Measurements from ENCODE around the gene ADPRM.
A peak's percentile ranks its signal among the peaks of the same experiment; 100 is the strongest.

The ADPRM gene

GRCh38 chr17:10754109-10754508 is 56.7 kb downstream of the ADPRM start (continued):
- TF ChIP-seq ZNF239 (tag by site-specific recombination; IDR thresholded peaks at IDR 0.05) (peak; percentile 69; the same call in 1 of the 2 replicates), ZNF768 (tag by site-specific recombination; IDR thresholded peaks at IDR 0.05) (peak; percentile 93), ZNF837 (tag by site-specific recombination; IDR thresholded peaks at IDR 0.05) (no peak)

- POLR2A ChIA-PET: no interaction called here
Measured at GRCh38 chr17:10754861-10755591, 57.6 kb downstream of the ADPRM start.

More at GRCh38 chr17:10754861-10755591, 57.6 kb downstream of the ADPRM start:
- Histone ChIP-seq H3K4me1 (ENCODE audit: control insufficient read depth, insufficient read depth, low read length) (no peaks in the 10 kb centered on the region), H3K36me3 (ENCODE audit: control insufficient read depth in 2 of 2, insufficient read depth in 1 of 2, low read length in 2 of 2) (no peaks in the 10 kb centered on the region), H3K27ac (ENCODE audit: extremely low read depth, low read depth, low read length) (no peak overlapping the region), H3K9me3 (ENCODE audit: control insufficient read depth, insufficient read depth, low read depth, low read length) (no peaks in the 10 kb centered on the region), H3K4me3 (ENCODE audit: low read depth, low read length) (no peak overlapping the region)
- no peak for TF ChIP-seq GFI1B (tag by site-specific recombination; IDR thresholded peaks at IDR 0.05)
- TF ChIP-seq KLF10 (tag by site-specific recombination; IDR thresholded peaks at IDR 0.05): no peak
- TF ChIP-seq MYNN (tag by site-specific recombination; IDR thresholded peaks at IDR 0.05; ENCODE audit: borderline replicate concordance): no peak
- TF ChIP-seq ZNF416 (tag by site-specific recombination; IDR thresholded peaks at IDR 0.05): no peak
- TF ChIP-seq ZNF837 (tag by site-specific recombination; IDR thresholded peaks at IDR 0.05): no peak
- no peak for TF ChIP-seq PRDM2 (tag by site-specific recombination; IDR thresholded peaks at IDR 0.05; ENCODE audit: borderline replicate concordance)
- TF ChIP-seq REST (tag by site-specific recombination; IDR thresholded peaks at IDR 0.05): no peak
- no peak for TF ChIP-seq ZNF426 (tag by site-specific recombination; IDR thresholded peaks at IDR 0.05)
- no peak for TF ChIP-seq ZNF394 (tag by site-specific recombination; IDR thresholded peaks at IDR 0.05; ENCODE audit: borderline replicate concordance)
- no peak for TF ChIP-seq ZBTB44 (tag by site-specific recombination; IDR thresholded peaks at IDR 0.05)
- no peak for TF ChIP-seq BCL11B (tag by site-specific recombination; IDR thresholded peaks at IDR 0.05; ENCODE audit: low read depth)
- TF ChIP-seq PRDM6 (tag by site-specific recombination; IDR thresholded peaks at IDR 0.05): no peak
- no peak for TF ChIP-seq GLIS1 (tag by site-specific recombination; IDR thresholded peaks at IDR 0.05)
- no peak for TF ChIP-seq ZBTB48 (tag by site-specific recombination; IDR thresholded peaks at IDR 0.05)
- TF ChIP-seq ZSCAN5A (tag by site-specific recombination; IDR thresholded peaks at IDR 0.05): no peak
- TF ChIP-seq ZNF555 (tag by site-specific recombination; conservative IDR thresholded peaks at IDR 0.05): no peak
- TF ChIP-seq ZNF175 (tag by site-specific recombination; IDR thresholded peaks at IDR 0.05): no peak
- no peak for TF ChIP-seq HOXA7 (CRISPR knock-in tag; IDR thresholded peaks at IDR 0.05; ENCODE audit: borderline replicate concordance)
- TF ChIP-seq ZNF585B (tag by site-specific recombination; IDR thresholded peaks at IDR 0.05): no peak
- TF ChIP-seq ZNF768 (tag by site-specific recombination; IDR thresholded peaks at IDR 0.05): no peak
- CTCF ChIA-PET: interaction anchor here (0.6 to 5.7 kb wide), 9 partner anchors 8 to 1231 kb away, joined by 3 to 62 read pairs (median 5); no protein-coding TSS in a partner anchor

Measured in HEK293 (cell line).